GM23248 (cell line): ENCODE measurements around the gene GRIP2.

ENCODE experiments used
- EZH2 ChIP-seq: fragments of 200-600 bp; sonication (generic); IDR thresholded peaks from 2 replicates; pipeline ENCODE4 v1.6.1; 2018; ENCODE audit warnings: antibody characterized with exemption, mild to moderate bottlenecking; ENCODE audit not compliant: insufficient read depth, poor library complexity, severe bottlenecking
- EZH2phosphoT487 ChIP-seq: fragments of 200-600 bp; sonication (generic); IDR thresholded peaks from 2 replicates; pipeline ENCODE4 v1.6.1; 2018; ENCODE audit warnings: antibody characterized with exemption, moderate library complexity, mild to moderate bottlenecking, low read depth; ENCODE audit not compliant: insufficient read depth

DNA sequence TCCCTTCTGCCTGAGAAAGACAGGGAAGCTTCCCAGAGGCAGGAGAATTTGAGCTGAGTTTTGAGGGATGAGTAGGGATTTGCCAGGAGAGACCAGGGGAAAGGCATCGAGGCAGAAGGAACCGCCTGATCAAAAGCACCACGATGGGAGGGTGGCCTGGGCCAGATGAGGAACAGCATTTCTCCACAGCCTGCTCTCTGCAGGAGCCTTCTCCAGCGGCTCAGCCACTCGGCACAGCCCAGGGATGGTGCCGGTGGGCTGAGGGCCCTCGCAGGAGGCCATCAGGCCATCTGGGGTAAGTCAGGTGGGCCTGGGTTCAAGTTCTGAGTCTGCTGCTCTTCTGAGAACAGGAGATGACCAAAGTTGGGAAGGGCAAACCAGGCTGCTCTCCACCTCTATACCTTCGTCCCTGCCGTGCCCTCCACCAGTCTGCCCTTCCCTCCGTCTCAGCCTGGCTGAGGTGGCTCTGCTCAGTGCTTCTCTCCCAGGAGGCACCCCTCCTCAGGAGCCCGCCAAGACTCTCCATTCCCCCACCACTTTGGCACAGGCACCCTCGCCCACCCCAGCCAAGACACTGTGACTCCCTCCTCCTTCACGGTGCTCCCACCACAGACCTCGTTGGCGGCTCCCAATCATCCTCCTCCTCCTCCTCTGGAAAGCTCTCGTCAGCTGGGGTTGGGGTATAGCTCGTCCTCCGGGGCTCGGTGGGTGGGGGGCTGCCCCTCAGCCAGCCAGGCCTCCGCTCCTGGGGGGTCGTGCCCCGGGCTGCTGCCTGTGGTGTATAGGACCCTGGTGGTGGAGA is 34.9 kb downstream of the GRIP2 start:
- TF ChIP-seq EZH2 = no peak
- no peak for TF ChIP-seq EZH2phosphoT487
